ENCODE data around the gene ARRDC1. TPM values are rescaled to one million over a fixed set of nuclear protein-coding genes. Genes with fewer than 3 reads are reported as not detected.

Gene ARRDC1
- total and polyA plus RNA-seq, 9 of the 15 experiments (the other 6 are each of a cell fraction or from before 2014, with no cell fraction given): 0.21 to 45.3 (median 18.6) TPM

- TF ChIP-seq TRIM25 (IDR thresholded peaks at IDR 0.05; ENCODE audit: borderline replicate concordance) (no peak), SMC3 (conservative IDR thresholded peaks at IDR 0.05; ENCODE audit: insufficient read depth, low read depth, low read length) (no peak), ZNF395 (CRISPR knock-in tag; IDR thresholded peaks at IDR 0.05) (peak; percentile 54; the same call in 1 of the 2 replicates), PRMT5 (CRISPR knock-in tag; IDR thresholded peaks at IDR 0.05) (no peak), DDX20 (tag; IDR thresholded peaks at IDR 0.05; ENCODE audit: low read depth) (no peak), IFI16 (CRISPR knock-in tag; IDR thresholded peaks at IDR 0.05) (no peak), ZBTB1 (CRISPR knock-in tag; IDR thresholded peaks at IDR 0.05; ENCODE audit: borderline replicate concordance, low read depth) (no peak; the same call in 1 of the 2 replicates), ILF3 (IDR thresholded peaks at IDR 0.05; ENCODE audit: borderline replicate concordance) (peak; percentile 59; the same call in 1 of the 2 replicates), GABPA (tag; conservative IDR thresholded peaks at IDR 0.05; ENCODE audit: low read depth) (peak; percentile 55), ZKSCAN1 (IDR thresholded peaks at IDR 0.05; ENCODE audit: low read depth, low read length) (no peak), REST (IDR thresholded peaks at IDR 0.05; ENCODE audit: borderline replicate concordance) (0 out of 2 replicates have a peak, but pooled peaks have one; percentile 6), REST (CRISPR knock-in tag; IDR thresholded peaks at IDR 0.05; ENCODE audit: low read depth) (0 out of 2 replicates have a peak, but pooled peaks have one; percentile 23), POLR2G (IDR thresholded peaks at IDR 0.05; ENCODE audit: low read depth, low read length) (peak; percentile 86), POLR2A (conservative IDR thresholded peaks at IDR 0.05) (peak; percentile 72), TCFL5 (CRISPR knock-in tag; conservative IDR thresholded peaks at IDR 0.05) (no peak), KDM4B (IDR thresholded peaks at IDR 0.05; ENCODE audit: borderline replicate concordance in 2 of 2, low read depth in 1 of 2) (no peak)
Measured at GRCh38 chr9:137605121-137606004, at the start of gene ARRDC1 (continued).

Data from K562 (cell line).